ENCODE results near the gene SLC4A4. TPM values are rescaled to one million over a fixed set of nuclear protein-coding genes. Genes with fewer than 3 reads are reported as not detected.

Gene SLC4A4
- total RNA-seq, 2 donors from 2014 or later = 1.8 TPM

DNA sequence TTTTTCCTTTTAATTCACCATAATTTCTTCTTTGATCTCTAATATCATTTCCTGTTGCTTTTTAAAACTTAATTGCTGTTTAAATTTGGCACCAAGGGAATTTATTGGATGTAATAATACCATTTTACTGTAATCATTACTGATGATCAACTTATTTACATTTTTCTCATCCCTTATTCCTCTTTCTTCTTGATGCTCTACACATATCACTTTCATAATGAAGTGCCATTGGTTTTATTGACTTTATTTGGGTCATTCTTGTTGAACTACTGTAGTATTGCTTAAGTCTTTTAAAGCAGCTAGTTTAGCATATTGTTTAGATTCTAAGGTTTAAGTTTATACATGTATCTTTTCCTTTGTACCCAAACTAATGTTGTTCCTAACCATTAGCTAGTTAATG is 130.7 kb downstream of the SLC4A4 start:
- no peaks in the 10 kb centered on the region for H3K36me3 ChIP-seq
- DNase-seq (ENCODE audit: low spot score) = no peak
- H3K9me3 ChIP-seq = no peaks in the 10 kb centered on the region
- H3K4me1 ChIP-seq (ENCODE audit: control insufficient read depth in 1 of 2, low read depth in 2 of 2) = peaks cover 5 to 7% of the 10 kb centered on the region in 2 donors
- TF ChIP-seq, protein P1, sequence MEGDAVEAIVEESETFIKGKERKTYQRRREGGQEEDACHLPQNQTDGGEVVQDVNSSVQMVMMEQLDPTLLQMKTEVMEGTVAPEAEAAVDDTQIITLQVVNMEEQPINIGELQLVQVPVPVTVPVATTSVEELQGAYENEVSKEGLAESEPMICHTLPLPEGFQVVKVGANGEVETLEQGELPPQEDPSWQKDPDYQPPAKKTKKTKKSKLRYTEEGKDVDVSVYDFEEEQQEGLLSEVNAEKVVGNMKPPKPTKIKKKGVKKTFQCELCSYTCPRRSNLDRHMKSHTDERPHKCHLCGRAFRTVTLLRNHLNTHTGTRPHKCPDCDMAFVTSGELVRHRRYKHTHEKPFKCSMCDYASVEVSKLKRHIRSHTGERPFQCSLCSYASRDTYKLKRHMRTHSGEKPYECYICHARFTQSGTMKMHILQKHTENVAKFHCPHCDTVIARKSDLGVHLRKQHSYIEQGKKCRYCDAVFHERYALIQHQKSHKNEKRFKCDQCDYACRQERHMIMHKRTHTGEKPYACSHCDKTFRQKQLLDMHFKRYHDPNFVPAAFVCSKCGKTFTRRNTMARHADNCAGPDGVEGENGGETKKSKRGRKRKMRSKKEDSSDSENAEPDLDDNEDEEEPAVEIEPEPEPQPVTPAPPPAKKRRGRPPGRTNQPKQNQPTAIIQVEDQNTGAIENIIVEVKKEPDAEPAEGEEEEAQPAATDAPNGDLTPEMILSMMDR (IDR thresholded peaks at IDR 0.05) = no peak
- no peak for ATAC-seq (ENCODE audit: insufficient number of reproducible peaks, low FRiP score, low read depth)
- H3K27me3 ChIP-seq (replicated peaks; ENCODE audit: insufficient read depth) = no peaks in the 10 kb centered on the region
- H3K27ac ChIP-seq = no peak overlapping the region
- H3K4me3 ChIP-seq = no peak overlapping the region

DNA sequence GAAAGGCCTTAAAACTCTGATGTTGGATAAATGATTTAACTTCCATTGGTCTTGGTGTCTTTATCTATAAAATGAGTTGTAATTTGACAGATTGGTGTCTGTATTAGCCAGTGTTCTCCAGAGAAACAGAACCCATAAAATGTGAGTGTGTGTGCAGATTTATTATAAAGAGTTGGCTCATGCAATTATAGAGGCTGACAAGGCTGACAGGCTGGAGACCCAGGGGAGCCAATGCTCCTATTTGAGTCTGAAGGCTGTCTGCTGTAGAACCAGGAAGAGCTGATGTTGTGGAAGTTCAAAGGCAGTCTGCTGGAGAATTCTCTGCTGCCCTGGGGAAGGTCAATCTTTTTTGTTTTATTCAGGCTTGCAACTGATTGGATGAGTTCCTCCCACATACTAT is 131.7 kb downstream of the SLC4A4 start:
- Histone ChIP-seq H3K36me3 (no peaks in the 10 kb centered on the region), H3K27ac (no peak overlapping the region), H3K4me1 (ENCODE audit: control insufficient read depth in 1 of 2, low read depth in 2 of 2) (peaks cover 5 to 7% of the 10 kb centered on the region in 2 donors), H3K9me3 (no peaks in the 10 kb centered on the region), H3K27me3 (replicated peaks; ENCODE audit: insufficient read depth) (no peaks in the 10 kb centered on the region), H3K4me3 (no peak overlapping the region)
- no peak for ATAC-seq (ENCODE audit: insufficient number of reproducible peaks, low FRiP score, low read depth)
- no peak for DNase-seq (ENCODE audit: low spot score)
- TF ChIP-seq, protein P1 (IDR thresholded peaks at IDR 0.05) = no peak

DNA sequence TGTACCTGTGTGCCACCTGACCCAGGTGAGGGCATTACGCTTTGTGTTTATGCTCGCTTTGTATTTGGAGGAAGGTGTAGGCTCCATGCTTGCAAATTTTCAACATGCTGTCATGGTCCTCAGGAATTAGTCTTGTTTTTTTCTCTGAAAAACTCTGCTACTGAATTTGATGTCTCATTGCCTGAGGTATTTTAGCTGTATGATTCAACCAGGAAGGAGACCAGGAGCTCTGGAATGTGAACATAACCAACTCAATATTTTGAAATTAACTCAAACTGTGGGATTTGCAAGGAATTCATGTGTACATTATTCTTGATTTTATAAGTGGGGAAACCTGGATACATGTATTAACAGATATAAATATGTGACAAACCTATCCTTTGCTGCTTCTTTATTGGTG is 134.1 kb downstream of the SLC4A4 start:
- Histone ChIP-seq H3K27me3 (replicated peaks; ENCODE audit: insufficient read depth) (no peaks in the 10 kb centered on the region), H3K27ac (no peak overlapping the region), H3K4me3 (no peak overlapping the region), H3K4me1 (ENCODE audit: control insufficient read depth in 1 of 2, low read depth in 2 of 2) (peaks cover 5 to 7% of the 10 kb centered on the region in 2 donors), H3K36me3 (no peaks in the 10 kb centered on the region), H3K9me3 (no peaks in the 10 kb centered on the region)
- no peak for ATAC-seq (ENCODE audit: insufficient number of reproducible peaks, low FRiP score, low read depth)
- DNase-seq (ENCODE audit: low spot score) = no peak
- TF ChIP-seq, protein P1 (IDR thresholded peaks at IDR 0.05) = no peak

DNA sequence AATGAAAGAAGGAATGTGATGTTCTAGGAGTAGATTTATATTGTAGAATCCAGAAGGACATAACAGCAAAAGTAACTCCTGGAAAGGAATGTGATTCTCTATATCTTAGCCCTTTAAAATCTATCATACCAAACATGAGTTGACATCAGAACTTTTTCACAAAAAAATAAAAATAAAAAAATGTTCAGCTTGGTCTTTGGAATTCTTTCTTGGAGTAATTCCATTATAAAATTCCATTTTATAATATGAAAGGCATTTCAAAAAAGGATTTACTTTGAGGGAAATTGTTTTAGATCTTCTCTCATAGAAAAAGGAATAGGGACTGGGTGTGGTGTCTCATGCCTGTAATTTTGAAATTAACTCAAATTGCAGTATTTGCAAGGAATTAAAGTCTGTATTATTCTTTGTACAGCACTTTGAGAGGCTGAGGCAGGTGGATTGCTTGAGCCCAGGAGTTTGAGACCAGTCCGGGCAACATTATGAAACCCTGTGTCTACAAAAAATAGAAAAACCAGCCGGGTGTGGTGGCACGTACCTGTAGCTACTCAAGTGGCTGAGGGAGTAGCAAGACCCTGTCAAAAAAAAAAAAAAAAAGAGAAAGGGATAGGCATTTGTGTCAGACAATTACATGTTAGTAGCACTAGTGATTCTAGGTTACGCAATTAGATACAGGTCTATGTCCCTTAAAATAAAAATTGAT is 134.9 kb downstream of the SLC4A4 start:
- ATAC-seq (ENCODE audit: insufficient number of reproducible peaks, low FRiP score, low read depth) (no peak), DNase-seq (ENCODE audit: low spot score) (no peak)
- Histone ChIP-seq H3K27me3 (replicated peaks; ENCODE audit: insufficient read depth) (no peaks in the 10 kb centered on the region), H3K4me3 (no peak overlapping the region), H3K27ac (no peak overlapping the region), H3K9me3 (no peaks in the 10 kb centered on the region), H3K4me1 (ENCODE audit: control insufficient read depth in 1 of 2, low read depth in 2 of 2) (peaks cover 5 to 7% of the 10 kb centered on the region in 2 donors), H3K36me3 (no peaks in the 10 kb centered on the region)
- TF ChIP-seq, protein P1 (IDR thresholded peaks at IDR 0.05) = no peak

DNA sequence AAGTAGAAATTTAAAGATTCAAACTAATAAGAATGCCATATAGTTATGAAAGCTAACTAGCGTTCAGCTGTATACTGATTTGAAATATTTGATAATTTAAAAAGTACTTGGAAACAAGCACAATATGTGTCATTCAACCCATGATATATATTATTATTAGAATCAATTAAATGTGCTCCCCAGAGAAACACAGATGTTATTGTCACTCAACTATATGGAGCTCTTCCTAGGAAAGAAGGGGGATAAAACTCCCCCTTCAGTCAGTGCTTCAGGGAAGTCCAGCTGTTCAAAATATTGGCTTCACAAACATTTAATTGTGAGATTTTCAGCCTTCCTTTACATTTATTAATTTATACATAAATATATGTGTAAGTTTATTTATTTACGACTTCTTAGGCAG is 135.9 kb downstream of the SLC4A4 start:
- Histone ChIP-seq H3K36me3 (no peaks in the 10 kb centered on the region), H3K4me1 (ENCODE audit: control insufficient read depth in 1 of 2, low read depth in 2 of 2) (peaks cover 5 to 7% of the 10 kb centered on the region in 2 donors), H3K9me3 (no peaks in the 10 kb centered on the region), H3K27ac (no peak overlapping the region), H3K4me3 (no peak overlapping the region), H3K27me3 (replicated peaks; ENCODE audit: insufficient read depth) (no peaks in the 10 kb centered on the region)
- TF ChIP-seq, protein P1 (IDR thresholded peaks at IDR 0.05) = no peak
- no peak for DNase-seq (ENCODE audit: low spot score)
- ATAC-seq (ENCODE audit: insufficient number of reproducible peaks, low FRiP score, low read depth) = no peak
